ENCODE measurements around the gene TAOK3. TPM values are rescaled to one million over a fixed set of nuclear protein-coding genes. Genes with fewer than 3 reads are reported as not detected.
A peak's percentile ranks its signal among the peaks of the same experiment; 100 is the strongest.
"Not testable (repeated sequence)": the region's sequence is repeated elsewhere in the genome, so short reads cannot be mapped to it uniquely, and the experiment has no call there.

Gene TAOK3
- polyA plus RNA-seq, 1 experiment: 56.4 TPM

GRCh38 chr12:118135788-118136558, 236.7 kb downstream of the TAOK3 start, which contains the start of gene PEBP1:
TSS of gene PEBP1 (plus strand) at chr12:118136124. CDS start at chr12:118136210, 86 bp downstream.
- DNase-seq (ENCODE audit: low read depth, low spot score): peak; percentile 38
- no peaks in the 10 kb centered on the region for H3K9me3 ChIP-seq (ENCODE audit: control insufficient read depth, insufficient read depth, low read length)
- CTCF ChIA-PET: interaction anchor here (0.6 to 2.1 kb wide), 6 partner anchors 14 to 261 kb away, joined by 3 to 17 read pairs (median 4); partner anchors contain the start of gene SUDS3
- no peak for TF ChIP-seq CTCF (IDR thresholded peaks at IDR 0.05; ENCODE audit: low read depth, low read length)
- peak within 1 kb of the TSS; percentile 89 for H3K4me3 ChIP-seq (ENCODE audit: low read depth, low read length)
- H3K27ac ChIP-seq (ENCODE audit: low read depth, low read length): peak within 1 kb of the TSS; percentile 47
- POLR2A ChIA-PET: interaction anchor here (0.8 to 1.5 kb wide), 7 partner anchors 10 to 172 kb away, joined by 3 to 16 read pairs (median 3); partner anchors contain the start of gene WSB2
- no peaks in the 10 kb centered on the region for H3K27me3 ChIP-seq (ENCODE audit: control insufficient read depth, insufficient read depth, low read length)

- CTCF ChIA-PET: interaction anchor here (0.7 kb wide), 1 partner anchor 8 kb away, joined by 3 read pairs; no protein-coding TSS in a partner anchor
- H3K27me3 ChIP-seq (ENCODE audit: control insufficient read depth, insufficient read depth, low read length); H3K4me3 ChIP-seq (ENCODE audit: low read depth, low read length); DNase-seq (ENCODE audit: low read depth, low spot score); H3K27ac ChIP-seq (ENCODE audit: low read depth, low read length); H3K9me3 ChIP-seq (ENCODE audit: control insufficient read depth, insufficient read depth, low read length); POLR2A ChIA-PET: not testable (repeated sequence)
Measured at GRCh38 chr12:118129436-118129835, 243.3 kb downstream of the TAOK3 start.

DNA sequence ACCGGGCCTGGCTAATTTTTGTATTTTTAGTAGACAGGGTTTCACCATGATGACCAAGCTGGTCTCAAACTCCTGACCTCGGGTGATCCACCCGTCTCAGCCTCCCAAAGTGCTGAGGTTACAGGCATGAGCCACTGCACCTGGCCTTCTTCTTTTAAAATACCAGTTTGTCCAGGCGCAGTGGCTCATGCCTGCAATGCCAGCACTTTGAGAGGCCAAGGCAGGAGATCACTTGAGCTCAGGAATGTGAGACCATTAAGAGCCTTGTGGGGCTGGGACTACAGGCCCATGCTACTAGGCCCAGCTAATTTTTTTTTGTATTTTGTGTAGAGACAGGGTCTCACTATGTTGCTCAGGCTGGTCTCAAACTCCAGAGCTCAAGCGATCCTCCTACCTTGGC, 244.8 kb downstream of the TAOK3 start:
- Histone ChIP-seq H3K27ac (ENCODE audit: low read depth, low read length) (no peak overlapping the region), H3K4me3 (ENCODE audit: low read depth, low read length) (no peak overlapping the region), H3K9me3 (ENCODE audit: control insufficient read depth, insufficient read depth, low read length) (no peaks in the 10 kb centered on the region), H3K27me3 (ENCODE audit: control insufficient read depth, insufficient read depth, low read length) (no peaks in the 10 kb centered on the region)
- no peak for DNase-seq (ENCODE audit: low read depth, low spot score)
- no peak for TF ChIP-seq CTCF (IDR thresholded peaks at IDR 0.05; ENCODE audit: low read depth, low read length)
- POLR2A ChIA-PET: no interaction called here
- CTCF ChIA-PET: interaction anchor here (0.6 to 0.9 kb wide), 3 partner anchors 57 to 250 kb away, joined by 3 to 5 read pairs (median 4); no protein-coding TSS in a partner anchor

GRCh38 chr12:118126119-118126757, 246.5 kb downstream of the TAOK3 start:
- CTCF ChIA-PET: interaction anchor here (0.6 kb wide), 1 partner anchor 252 kb away, joined by 5 read pairs; no protein-coding TSS in a partner anchor
- H3K9me3 ChIP-seq (ENCODE audit: control insufficient read depth, insufficient read depth, low read length): no peaks in the 10 kb centered on the region
- H3K27ac ChIP-seq (ENCODE audit: low read depth, low read length): no peak overlapping the region
- H3K4me3 ChIP-seq (ENCODE audit: low read depth, low read length): no peak overlapping the region
- H3K27me3 ChIP-seq (ENCODE audit: control insufficient read depth, insufficient read depth, low read length): no peaks in the 10 kb centered on the region
- DNase-seq (ENCODE audit: low read depth, low spot score): no peak
- POLR2A ChIA-PET: no interaction called here
- no peak for TF ChIP-seq CTCF (IDR thresholded peaks at IDR 0.05; ENCODE audit: low read depth, low read length)

DNA sequence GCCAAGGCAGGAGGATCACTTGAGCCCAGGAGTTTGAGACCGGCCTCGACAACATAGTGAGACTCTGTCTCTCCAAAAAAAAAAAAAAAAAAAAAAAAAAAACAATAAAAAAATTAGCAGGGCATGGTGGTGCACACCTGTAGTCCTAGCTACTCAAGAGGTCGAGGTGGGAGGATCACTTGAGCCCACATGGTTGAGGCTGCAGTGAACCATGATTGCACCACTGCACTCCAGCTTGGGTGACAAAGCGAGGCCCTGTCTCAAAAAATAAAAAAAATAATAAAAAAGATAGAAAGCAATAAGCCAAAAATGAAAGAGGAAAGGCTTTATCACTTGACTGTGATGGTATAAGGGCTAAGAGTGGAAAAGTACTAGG, 247.0 kb downstream of the TAOK3 start:
- POLR2A ChIA-PET: no interaction called here
- Histone ChIP-seq H3K27me3 (ENCODE audit: control insufficient read depth, insufficient read depth, low read length) (no peaks in the 10 kb centered on the region), H3K9me3 (ENCODE audit: control insufficient read depth, insufficient read depth, low read length) (no peaks in the 10 kb centered on the region), H3K27ac (ENCODE audit: low read depth, low read length) (no peak overlapping the region), H3K4me3 (ENCODE audit: low read depth, low read length) (no peak overlapping the region)
- CTCF ChIA-PET: interaction anchor here (0.6 kb wide), 1 partner anchor 252 kb away, joined by 5 read pairs; no protein-coding TSS in a partner anchor
- no peak for TF ChIP-seq CTCF (IDR thresholded peaks at IDR 0.05; ENCODE audit: low read depth, low read length)
- no peak for DNase-seq (ENCODE audit: low read depth, low spot score)
